Activated CD4-positive, alpha-beta T cell treated with anti-CD3 and anti-CD28 coated beads, Interleukin-2, amount 50 U/mL, for 48 hours (primary cell): ENCODE measurements around the gene JAZF1.

Source experiments
- DNase-seq, 2 experiments: peaks; one replicate each; pipeline ENCODE4 v3.0.0-alpha.2; 2020

Gene JAZF1

GRCh38 chr7:28191184-28191583, 10.6 kb upstream of the JAZF1 start:
- no peak for DNase-seq

GRCh38 chr7:28190077-28190710, 9.6 kb upstream of the JAZF1 start:
- DNase-seq: no peak

GRCh38 chr7:28187012-28187411, 6.4 kb upstream of the JAZF1 start:
- no peak for DNase-seq

GRCh38 chr7:28183627-28184026, 3.0 kb upstream of the JAZF1 start:
- DNase-seq: no peak

- no peak for DNase-seq
Measured at GRCh38 chr7:28182071-28182471, 1.5 kb upstream of the JAZF1 start.

GRCh38 chr7:28181416-28181815, 821 bp upstream of the JAZF1 start:
- DNase-seq: no peak

- DNase-seq: no peak
Measured at GRCh38 chr7:28180031-28180363, 598 bp downstream of the JAZF1 start.

- DNase-seq: peak; percentile 63 to 70
Measured at GRCh38 chr7:28179120-28180030, 1.2 kb downstream of the JAZF1 start.

- no peak for DNase-seq
Measured at GRCh38 chr7:28178599-28178998, 2.0 kb downstream of the JAZF1 start.

GRCh38 chr7:28177836-28178235, 2.8 kb downstream of the JAZF1 start:
- no peak for DNase-seq

- DNase-seq: no peak
Measured at GRCh38 chr7:28176645-28177044, 4.0 kb downstream of the JAZF1 start.

- DNase-seq: no peak
Measured at GRCh38 chr7:28176174-28176573, 4.4 kb downstream of the JAZF1 start.

- DNase-seq: no peak
Measured at GRCh38 chr7:28174901-28175661, 5.5 kb downstream of the JAZF1 start.

- DNase-seq: no peak
Measured at GRCh38 chr7:28174442-28174841, 6.2 kb downstream of the JAZF1 start.

GRCh38 chr7:28173531-28173930, 7.1 kb downstream of the JAZF1 start:
- no peak for DNase-seq

GRCh38 chr7:28172958-28173357, 7.6 kb downstream of the JAZF1 start:
- DNase-seq: no peak

- DNase-seq: no peak
Measured at GRCh38 chr7:28170701-28171100, 9.9 kb downstream of the JAZF1 start.

GRCh38 chr7:28169230-28169629, 11.4 kb downstream of the JAZF1 start:
- no peak for DNase-seq

- DNase-seq: no peak
Measured at GRCh38 chr7:28168393-28169158, 12.0 kb downstream of the JAZF1 start.

GRCh38 chr7:28166982-28167715, 13.4 kb downstream of the JAZF1 start:
- DNase-seq: no peak

- no peak for DNase-seq
Measured at GRCh38 chr7:28165961-28166955, 14.3 kb downstream of the JAZF1 start.
